GM12873 (cell line): Measurements from ENCODE around the gene GABRA4.

ENCODE experiments used
- CTCF ChIP-seq: IDR thresholded peaks from 2 replicates; pipeline ENCODE4 v1.5.1; 2012; ENCODE audit warnings: low read depth, mild to moderate bottlenecking, moderate library complexity, low read length, control low read depth; ENCODE audit not compliant: insufficient read depth; ENCODE audit errors: missing control alignments

Gene GABRA4

GRCh38 chr4:46979283-46979682, 14.1 kb downstream of the GABRA4 start:
- no peak for TF ChIP-seq CTCF

DNA sequence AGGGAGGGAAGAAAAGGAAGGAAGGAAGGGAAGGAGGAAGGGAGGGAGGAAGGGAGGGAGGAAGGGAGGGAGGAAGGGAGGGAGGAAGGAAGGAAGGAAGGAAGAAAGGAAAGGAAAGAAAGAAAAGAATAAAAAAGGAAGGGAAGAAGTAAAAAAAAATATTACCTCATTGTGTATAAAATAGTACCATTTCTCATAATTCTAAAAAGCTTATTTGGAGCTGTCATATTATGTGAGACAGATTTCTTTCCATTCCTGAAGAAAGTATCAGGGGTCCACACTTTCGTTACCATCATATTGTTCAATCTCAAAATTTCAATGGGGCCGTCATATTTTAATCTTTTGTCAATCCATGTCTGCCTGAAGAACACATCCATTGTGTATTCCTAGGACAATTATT, 16.1 kb downstream of the GABRA4 start:
- TF ChIP-seq CTCF, result no peak

DNA sequence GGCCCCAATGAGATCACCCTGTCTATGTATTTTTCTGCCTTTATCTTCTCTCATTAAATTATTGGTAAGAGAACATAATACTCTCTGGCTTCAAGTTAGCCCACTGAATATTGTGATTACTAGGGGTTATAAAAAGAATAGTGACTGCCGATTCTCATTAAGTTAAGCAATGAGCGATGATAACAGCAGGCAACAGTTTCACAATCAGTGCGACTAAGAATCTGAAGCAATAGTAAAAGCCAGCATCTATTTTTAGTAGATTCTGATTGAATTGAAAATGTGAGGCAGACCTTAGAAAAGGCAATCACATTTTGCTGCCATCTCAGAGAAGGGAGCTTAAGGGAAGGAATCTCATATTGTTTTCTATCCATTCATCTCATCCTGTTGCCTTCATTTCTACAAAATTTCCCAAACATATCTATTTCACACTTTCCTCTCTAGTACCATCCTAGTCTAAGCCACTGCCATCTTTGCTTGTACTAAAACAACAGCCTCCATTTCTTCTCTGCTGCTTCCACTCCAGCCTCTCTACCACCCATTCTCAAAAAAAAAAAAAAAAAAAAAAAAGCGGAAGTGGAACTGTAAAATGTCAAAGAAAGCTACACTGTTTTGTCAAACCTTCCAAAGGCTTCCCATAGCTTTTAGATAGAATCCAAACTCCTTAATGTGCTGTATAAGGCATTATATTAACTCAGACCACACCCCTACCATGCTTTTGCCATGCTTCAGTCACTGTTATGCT, 17.4 kb downstream of the GABRA4 start:
- TF ChIP-seq CTCF, result no peak

DNA sequence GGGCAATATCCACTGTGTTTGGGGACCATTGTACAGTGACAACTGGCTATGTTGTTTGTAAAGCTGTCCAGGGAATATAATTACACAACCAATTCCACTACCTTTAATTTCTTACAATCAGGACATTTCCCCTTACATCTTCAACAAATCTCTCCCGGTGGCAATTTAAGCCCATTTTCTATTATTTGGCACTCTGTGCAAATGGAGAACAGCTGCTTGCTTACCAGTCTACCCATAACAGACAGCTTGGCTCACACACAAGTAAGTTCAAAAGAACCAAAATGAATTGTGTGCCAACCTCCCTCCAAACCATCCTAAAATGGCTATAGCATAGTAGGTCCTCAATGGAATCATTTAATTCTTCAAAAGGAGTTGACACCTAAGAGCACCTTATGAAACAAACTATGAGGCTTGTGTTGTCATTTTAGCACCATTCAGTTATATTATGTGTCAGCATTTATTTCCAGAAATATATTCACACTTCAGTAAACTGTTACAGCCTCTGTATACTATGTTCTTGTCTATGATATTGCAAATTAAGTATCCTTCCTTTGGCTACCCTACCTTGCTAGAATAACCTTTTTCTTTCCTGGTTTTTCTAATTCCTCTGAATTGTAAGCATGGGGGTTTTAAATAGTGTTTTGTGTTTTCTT, 18.4 kb downstream of the GABRA4 start:
- no peak for TF ChIP-seq CTCF

- no peak for TF ChIP-seq CTCF
These were observed 24.5 kb downstream of the GABRA4 start for GRCh38 chr4:46968847-46969246.

- TF ChIP-seq CTCF, result no peak
These were observed 25.8 kb downstream of the GABRA4 start for GRCh38 chr4:46967631-46968030.

DNA sequence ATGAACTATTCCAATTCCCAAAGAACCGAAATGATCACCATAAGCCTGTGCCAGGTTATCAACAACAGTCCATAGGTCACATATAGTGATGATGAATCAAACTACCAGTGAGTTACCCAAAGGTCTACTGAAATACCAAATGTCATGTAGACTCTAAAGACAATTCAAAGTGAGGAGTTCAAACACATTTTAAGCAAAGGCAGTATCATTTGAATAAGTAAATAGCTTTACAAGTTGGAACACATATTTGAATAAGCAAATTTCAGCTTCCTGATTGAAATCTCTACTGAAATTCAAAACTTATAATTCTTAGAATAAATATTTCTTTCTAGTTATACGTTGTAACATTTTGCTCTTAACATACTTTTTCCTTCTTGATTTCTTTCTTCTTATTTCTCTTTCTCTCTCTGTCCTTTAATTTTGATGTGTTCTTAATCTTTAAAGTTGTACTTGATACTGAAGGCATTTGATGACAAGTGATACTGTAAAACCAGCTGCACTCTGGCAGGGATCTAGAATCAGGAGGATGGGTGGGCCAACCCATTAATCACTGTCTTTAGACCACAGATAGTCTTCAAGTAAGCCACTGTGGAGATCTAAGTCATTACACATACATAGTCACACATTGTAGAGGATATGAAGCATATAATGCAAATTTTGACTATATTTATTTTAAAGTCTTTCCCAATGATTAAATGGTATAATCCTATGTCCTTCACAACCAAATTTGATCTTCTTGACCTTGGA, 34.5 kb downstream of the GABRA4 start:
- no peak for TF ChIP-seq CTCF
